ENCODE data around the gene CPXM2.

DNA sequence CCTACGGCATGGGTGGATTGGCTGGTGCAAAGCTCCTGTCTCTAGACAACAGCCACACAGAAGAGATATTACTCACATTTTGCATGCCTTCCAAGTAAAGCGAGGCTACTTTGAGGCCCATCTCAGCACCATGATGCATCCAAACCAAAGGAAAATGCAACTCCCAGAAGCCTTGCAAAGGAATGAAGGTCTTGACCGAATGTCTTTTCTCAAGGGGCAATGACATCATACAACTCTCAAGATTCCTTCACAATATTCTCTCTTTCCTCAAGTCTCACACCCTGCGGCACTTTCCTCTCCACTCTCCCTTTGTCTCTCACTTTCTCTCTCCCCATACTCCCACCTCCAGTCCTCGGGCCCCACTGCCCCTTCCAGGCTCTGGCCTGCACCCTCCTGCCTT lies 44.8 kb upstream of the CPXM2 start:
- TF ChIP-seq POLR2AphosphoS5 (IDR thresholded peaks at IDR 0.05; ENCODE audit: low read depth), result no peak
- TF ChIP-seq, protein P1, sequence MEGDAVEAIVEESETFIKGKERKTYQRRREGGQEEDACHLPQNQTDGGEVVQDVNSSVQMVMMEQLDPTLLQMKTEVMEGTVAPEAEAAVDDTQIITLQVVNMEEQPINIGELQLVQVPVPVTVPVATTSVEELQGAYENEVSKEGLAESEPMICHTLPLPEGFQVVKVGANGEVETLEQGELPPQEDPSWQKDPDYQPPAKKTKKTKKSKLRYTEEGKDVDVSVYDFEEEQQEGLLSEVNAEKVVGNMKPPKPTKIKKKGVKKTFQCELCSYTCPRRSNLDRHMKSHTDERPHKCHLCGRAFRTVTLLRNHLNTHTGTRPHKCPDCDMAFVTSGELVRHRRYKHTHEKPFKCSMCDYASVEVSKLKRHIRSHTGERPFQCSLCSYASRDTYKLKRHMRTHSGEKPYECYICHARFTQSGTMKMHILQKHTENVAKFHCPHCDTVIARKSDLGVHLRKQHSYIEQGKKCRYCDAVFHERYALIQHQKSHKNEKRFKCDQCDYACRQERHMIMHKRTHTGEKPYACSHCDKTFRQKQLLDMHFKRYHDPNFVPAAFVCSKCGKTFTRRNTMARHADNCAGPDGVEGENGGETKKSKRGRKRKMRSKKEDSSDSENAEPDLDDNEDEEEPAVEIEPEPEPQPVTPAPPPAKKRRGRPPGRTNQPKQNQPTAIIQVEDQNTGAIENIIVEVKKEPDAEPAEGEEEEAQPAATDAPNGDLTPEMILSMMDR (IDR thresholded peaks at IDR 0.05; ENCODE audit: insufficient read depth, low read length), result no peak
- TF ChIP-seq SPI1 (IDR thresholded peaks at IDR 0.05; ENCODE audit: borderline replicate concordance, low read depth), result no peak
- TF ChIP-seq, protein P2, sequence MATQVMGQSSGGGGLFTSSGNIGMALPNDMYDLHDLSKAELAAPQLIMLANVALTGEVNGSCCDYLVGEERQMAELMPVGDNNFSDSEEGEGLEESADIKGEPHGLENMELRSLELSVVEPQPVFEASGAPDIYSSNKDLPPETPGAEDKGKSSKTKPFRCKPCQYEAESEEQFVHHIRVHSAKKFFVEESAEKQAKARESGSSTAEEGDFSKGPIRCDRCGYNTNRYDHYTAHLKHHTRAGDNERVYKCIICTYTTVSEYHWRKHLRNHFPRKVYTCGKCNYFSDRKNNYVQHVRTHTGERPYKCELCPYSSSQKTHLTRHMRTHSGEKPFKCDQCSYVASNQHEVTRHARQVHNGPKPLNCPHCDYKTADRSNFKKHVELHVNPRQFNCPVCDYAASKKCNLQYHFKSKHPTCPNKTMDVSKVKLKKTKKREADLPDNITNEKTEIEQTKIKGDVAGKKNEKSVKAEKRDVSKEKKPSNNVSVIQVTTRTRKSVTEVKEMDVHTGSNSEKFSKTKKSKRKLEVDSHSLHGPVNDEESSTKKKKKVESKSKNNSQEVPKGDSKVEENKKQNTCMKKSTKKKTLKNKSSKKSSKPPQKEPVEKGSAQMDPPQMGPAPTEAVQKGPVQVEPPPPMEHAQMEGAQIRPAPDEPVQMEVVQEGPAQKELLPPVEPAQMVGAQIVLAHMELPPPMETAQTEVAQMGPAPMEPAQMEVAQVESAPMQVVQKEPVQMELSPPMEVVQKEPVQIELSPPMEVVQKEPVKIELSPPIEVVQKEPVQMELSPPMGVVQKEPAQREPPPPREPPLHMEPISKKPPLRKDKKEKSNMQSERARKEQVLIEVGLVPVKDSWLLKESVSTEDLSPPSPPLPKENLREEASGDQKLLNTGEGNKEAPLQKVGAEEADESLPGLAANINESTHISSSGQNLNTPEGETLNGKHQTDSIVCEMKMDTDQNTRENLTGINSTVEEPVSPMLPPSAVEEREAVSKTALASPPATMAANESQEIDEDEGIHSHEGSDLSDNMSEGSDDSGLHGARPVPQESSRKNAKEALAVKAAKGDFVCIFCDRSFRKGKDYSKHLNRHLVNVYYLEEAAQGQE (IDR thresholded peaks at IDR 0.05; ENCODE audit: insufficient replicate concordance, low read depth), result no peak
- no peak for TF ChIP-seq GABPA (IDR thresholded peaks at IDR 0.05; ENCODE audit: low read depth)
